Measurements from ENCODE around the gene RUFY2.

DNA sequence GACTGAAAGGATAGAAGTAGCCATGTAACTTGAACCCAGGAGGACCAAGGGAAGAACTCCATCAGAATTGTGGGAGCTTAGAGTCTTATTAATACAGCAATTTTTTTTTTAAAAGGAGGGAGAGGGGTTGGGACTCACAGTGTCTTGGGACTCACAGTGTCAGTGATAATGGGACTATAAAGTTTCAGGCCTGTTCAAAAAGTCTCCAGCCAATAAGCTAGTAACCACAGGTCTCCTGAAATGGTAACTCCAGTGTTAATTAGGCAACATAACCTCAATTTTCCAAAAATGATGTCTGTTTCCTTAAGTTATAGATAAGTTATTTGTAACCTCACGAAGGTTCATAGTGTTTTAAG is 77.6 kb downstream of the RUFY2 start:
- TF ChIP-seq, protein P1, sequence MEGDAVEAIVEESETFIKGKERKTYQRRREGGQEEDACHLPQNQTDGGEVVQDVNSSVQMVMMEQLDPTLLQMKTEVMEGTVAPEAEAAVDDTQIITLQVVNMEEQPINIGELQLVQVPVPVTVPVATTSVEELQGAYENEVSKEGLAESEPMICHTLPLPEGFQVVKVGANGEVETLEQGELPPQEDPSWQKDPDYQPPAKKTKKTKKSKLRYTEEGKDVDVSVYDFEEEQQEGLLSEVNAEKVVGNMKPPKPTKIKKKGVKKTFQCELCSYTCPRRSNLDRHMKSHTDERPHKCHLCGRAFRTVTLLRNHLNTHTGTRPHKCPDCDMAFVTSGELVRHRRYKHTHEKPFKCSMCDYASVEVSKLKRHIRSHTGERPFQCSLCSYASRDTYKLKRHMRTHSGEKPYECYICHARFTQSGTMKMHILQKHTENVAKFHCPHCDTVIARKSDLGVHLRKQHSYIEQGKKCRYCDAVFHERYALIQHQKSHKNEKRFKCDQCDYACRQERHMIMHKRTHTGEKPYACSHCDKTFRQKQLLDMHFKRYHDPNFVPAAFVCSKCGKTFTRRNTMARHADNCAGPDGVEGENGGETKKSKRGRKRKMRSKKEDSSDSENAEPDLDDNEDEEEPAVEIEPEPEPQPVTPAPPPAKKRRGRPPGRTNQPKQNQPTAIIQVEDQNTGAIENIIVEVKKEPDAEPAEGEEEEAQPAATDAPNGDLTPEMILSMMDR (IDR thresholded peaks at IDR 0.05; ENCODE audit: extremely low read depth in 1 of 2, insufficient read depth in 1 of 2, low read depth in 1 of 2, low read length in 2 of 2): no peak
- TF ChIP-seq POLR2A (IDR thresholded peaks at IDR 0.05; ENCODE audit: low read depth, low read length) (no peak), POLR2AphosphoS5 (IDR thresholded peaks at IDR 0.05; ENCODE audit: insufficient read depth, low read depth, low read length) (no peak), EZH2 (IDR thresholded peaks at IDR 0.05; ENCODE audit: borderline replicate concordance, low read depth, low read length, severe bottlenecking) (no peak), FOS (IDR thresholded peaks at IDR 0.05; ENCODE audit: borderline replicate concordance, insufficient read depth, low read length) (no peak)

Measured in endothelial cell of umbilical vein (primary cell).